ENCODE data around the gene R3HDM4.
A peak's percentile ranks its signal among the peaks of the same experiment; 100 is the strongest.
"Not testable (repeated sequence)": the region's sequence is repeated elsewhere in the genome, so short reads cannot be mapped to it uniquely, and the experiment has no call there.

The R3HDM4 gene

DNA sequence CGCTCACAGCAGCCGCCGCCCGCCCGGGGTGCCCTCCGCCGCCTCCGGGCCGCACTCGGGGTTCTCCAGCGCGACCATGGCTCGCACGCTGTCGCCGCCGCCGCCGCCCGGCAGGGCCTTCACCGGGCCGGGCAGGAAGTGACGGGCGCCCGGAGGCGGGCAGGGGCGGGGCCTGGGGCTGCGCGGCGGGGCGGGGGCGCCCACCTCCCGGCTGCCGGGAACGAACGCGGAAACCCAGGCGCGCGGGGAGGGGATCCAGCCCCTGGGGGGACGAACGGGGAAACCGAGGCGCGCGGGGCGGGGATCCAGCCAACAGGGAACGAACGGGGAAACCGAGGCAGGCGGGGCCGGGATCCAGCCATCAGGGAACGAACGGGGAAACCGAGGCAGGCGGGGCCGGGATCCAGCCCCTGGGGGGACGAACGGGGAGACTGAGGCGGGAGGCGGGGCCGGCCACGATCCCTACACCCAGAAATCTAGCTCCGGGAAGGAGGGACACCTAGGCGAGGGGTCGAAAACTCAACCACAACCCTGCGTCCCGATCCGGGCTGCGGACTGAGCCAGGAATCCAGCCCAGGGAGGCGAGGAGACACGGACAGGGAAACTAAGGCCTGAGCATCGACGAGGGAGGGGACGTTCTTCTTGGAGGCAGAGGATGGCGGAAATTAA lies at the start of gene R3HDM4:
TSS of gene R3HDM4 (minus strand) at position 140 of the 669 bp plus-strand sequence. CDS start at position 78, 62 bp downstream.
- DNase-seq: peak; percentile 87

DNA sequence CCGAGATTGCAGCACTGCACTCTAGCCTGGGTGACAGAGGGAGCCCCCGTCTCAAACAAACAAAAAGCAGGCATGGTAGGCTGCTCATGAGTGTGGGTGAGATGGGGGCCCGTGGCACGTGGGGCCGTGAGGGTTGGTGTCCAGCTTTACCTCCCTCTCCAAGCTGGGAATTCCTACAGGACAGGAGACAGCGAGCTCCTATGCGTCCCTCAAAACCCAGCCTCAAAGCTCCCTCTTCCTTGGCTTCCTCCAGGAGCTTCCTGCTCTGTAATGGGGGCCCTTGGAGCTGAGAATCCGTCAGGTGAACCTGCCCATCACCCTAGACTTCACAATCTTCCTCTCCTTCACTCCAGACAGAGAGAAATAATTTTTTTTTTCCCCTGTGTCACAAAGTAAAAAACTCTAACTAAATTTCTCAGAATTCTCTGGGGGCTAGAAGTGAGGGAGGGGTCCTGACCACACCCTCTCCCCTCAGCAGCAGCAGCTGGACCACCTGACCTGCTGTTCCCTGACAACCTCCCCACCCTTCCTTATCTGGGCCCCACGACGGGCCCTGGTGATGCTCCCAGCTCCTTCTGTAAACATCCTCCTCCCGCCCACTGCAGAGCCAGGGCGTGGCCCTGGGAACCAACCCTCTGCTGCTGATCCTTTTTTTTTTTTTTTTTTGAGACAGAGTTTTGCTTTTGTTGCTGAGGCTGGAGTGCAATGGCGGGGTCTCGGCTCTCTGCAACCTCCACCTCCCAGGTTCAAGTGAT lies 49.0 kb upstream of the R3HDM4 start:
- no peak for DNase-seq

DNA sequence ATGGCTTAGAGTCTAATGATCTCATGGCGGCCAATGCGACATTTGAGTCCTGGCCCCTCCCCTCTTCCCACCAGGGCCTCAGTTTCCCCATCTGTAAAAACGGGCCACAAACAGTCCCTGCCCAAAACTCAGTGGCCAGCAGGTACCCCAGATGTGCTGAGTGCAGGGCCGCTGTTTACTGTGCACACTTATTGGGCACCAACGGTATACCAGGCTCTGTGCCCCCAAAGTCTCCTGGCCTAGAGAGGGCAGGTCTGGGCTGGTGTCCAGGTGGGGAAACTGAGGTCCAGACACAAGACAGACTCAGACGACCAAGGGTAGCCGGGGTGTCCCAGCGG lies 47.6 kb upstream of the R3HDM4 start:
- DNase-seq: no peak

DNA sequence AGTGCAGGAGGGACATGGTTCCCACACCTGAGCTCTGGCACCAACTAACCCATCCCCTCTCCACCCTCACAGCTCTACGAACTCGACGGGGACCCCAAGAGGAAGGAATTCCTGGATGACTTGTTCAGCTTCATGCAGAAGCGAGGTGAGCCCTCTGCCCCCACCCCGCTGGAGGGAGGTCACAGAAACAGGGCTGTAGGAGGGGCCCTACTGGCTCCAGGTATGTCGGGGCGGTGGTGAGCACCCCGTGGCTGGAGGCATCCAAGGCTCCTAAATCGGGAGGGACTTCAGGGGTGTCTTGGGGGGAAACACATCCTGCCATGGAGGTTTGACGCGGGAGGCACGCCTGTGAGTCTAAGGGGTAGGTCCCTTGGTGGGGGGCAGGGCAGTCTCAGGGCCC lies 47.0 kb upstream of the R3HDM4 start:
- DNase-seq: no peak

DNA sequence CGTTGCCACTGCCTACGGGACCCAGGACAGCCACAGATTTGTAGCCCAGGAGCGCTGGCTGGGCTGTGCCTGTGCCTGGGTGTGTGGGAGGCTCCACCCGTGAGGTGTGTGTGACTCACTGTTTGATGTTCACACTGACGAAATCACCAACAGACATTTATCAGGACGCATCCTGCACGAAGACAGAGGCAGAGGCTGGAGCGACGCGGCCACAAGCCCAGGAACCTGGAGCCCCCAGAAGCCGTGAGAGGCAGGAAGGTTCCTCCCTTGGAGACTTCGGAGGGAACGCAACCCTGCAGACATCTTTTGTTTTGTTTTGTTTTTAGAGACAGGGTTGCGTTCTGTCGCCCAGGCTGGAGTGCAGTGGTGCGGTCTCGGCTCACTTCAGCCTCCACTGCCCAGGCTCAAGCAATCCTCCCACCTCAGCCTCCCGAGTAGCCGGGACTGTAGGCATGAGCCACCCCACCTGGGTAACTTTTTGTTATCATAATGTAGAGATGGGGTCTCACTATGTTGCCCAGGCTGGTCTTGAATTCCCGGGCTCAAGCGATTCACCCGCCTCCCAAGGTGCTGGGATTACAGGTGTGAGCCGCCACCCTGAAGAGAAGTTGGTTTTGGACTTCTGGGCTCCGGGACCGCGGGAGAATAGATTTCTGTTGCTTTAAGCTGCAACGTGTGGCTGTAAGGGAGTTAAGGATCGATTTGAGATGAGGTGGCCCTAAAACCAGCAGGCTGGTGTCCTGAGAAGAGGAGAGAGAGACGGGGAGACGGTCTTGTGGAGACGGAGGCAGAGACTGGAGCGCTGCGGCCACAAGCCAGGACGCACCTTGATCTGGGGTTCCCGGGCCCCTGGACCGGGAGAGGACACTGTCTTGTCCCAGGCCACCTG lies 46.2 kb upstream of the R3HDM4 start:
- peak; percentile 48 to 61 for DNase-seq

DNA sequence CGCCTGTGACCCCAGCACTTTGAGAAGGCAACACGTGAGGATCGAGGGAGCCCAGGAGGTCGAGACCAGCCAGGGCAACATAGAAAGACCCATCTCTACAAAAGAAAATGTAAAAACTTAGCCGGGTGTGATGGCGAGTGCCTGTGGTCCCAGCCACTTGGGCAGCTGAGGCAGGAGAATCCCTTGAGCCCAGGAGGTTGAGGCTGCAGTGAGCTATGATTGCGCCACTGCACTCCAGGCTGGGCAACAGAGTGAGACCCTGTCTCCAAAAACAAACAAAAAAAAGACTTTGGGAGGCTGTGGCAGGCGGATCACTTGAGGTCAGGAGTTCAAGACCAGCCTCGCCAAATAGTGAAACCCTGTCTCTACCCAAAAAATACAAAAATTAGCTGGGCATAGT lies 44.6 kb upstream of the R3HDM4 start:
- DNase-seq: not testable (repeated sequence)

DNA sequence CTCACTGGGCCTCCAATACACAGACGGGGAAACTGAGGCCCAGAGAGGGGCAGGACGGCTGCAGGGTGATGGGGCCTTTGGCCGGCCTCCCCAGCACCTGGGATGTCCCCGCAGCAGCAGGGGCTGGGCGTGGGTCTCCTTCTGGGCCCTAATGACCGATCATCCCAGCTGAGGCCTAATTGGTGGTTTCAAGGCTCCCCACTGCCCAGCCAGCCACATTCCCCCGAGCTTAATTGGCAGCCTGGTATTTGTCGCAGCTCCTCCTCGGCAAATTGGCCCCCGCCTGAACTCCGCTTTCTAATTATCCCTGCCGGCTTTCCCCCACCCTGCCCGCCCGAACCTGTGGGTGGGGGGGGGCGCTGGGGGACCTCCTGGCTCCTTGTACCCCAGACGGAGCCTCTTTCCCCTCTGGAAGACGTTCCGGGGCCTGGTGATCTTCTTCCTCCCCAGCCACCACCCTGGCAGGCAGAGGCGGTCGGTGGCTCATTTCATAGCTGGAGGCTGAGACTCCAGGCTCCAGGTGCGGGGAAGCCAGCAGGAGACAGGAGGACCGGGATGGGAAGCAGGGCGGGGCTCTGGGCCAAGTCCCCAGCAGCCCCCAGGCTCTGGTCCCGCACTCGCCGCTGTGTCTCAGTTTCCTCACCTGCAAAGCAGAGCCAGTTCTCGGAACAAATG lies 43.9 kb upstream of the R3HDM4 start:
- no peak for DNase-seq

DNA sequence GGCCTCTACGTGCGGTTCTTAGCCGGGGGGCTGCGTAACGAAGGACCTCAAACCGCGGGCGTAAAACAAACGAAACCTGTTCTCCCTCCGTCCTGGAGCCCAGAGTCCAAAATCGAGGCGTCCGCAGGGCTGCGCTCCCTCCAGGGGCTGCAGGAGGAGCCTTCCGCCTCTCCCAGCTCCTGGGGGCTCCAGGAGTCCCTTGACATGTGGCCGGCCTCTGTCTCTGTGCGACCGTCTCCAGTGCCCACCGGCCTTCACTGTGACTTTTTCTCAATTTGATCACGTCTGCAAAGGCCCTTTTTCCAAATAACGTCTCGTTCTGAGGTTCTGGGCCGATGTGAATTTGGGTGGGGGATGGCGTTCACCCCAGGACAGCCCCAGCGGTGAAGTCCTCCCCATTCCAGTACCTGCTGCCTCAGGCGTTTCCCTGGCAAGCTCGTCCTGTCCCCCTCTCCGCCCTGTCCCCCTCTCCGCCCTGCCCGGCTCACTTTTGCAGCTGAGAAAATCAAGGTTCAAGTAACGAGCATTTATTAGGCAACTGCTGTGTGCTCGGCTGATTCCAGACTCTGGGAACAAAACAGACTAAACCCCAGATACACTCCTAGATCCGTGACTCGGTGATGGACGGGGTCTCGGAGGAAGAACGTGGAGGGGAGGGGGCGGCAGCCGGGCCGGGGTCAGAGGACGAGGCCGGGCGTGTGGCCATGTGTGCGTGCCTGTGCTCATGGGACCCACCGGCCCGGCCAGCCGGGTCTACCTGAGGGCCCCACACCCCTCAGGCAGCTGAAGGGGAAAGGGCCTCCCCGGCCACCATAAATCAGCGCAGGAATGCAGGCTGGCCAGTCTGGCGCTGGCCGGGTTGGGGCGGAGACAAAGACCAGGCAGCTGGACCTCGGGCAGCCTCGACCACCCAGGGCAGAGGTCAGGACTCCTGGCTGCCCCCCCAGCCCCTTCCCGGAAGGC lies 43.1 kb upstream of the R3HDM4 start:
- no peak for DNase-seq

DNA sequence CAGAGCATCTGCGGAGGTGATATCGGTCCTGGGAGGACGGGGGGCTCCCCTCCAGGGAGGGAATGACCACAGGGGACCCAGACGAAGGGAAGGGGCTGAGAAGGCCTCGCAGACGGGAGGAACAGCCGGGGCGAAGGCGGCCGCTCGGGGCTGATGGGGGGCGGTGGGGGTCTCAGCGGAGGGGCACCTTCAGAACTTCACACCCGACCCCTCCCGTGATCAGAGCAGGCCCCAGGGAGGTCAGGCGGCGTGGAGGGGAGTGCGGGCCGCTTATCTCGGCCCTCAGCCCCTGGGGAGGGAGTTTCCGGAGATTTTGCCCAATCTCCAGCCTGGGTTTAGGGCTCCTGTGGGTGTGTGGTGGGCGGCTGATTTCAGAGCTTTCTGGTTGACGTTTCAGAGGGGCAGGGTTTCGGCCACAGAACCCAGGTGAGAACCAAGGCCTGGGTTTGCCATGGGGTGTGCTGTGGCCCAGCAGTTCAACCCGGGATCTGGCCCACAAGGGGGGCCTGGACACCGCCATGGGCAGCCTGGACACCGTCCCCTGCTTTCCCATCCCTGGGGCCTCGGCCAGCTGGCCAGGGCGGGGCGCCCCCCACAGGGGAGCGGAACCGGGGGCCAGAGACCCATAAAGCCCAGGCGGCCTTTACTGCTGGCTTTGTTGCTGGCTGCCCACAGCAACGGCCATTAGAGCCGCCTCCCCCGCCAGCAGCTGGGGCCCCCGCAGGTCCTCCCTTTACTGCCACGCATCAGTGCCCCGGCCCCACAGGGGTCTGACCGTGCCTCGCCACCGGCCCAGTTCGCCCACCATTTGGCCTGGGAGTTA lies 41.9 kb upstream of the R3HDM4 start:
- peak in 1 of 2 experiments; percentile 25 for DNase-seq

DNA sequence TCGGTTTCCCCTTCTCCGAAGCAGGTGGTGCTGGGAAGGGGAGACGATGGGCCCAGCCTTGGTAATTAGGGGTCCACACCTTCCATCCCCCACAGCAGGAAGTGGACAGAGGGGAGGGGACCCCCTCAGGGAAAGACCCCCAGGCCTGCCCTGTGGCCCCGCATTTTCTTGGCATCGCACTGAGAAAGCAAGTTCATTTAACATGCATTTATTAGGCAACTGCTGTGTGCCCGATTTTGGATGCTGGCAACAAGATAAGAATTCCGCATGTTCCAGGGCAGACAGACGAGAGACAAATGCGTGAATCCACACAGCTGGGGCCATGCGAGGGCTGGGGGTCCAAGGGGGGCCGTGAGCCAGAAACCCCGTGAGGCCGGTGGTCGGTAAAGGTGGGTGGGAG lies 41.3 kb upstream of the R3HDM4 start:
- DNase-seq: no peak

DNA sequence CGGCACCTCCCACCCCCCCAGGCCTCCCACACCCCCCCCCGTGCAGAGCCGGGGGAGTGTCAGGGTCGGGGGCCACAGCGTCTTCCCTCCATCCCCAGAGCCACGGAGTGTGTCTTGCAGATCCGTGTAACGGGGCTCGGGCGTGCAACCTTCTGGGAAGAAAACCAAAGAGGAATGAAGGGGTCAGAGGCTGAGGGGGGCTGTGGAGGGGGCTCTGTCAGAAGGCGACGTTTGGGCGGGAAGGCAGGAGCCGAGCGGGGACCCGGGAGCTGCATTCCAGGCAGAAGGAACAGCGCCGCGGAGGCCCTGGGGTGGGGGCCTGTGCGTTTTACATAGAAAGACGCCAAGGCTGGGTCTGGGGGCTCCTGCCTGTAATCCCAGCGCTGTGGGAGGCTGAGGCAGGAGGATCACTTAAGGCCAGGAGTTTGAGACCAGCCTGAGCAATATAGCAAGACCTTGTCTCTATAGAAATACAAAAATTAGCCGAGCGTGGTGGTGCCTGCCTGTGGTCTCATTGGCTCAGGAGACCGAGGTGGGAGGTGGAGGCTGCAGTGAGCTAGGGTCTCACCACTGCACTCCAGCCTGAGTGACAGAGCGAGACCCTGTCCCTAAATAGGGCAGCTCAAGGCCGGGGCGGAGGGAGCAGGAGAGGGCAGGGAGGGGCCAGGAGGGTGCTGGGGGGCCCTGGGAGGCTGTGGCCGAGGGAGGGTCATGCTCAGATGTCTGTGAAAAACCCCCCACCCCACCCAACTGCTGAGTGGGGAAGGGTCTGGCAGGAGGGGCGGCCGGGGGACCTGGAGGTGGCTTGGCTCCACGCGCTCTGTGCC lies 40.6 kb upstream of the R3HDM4 start:
- no peak for DNase-seq

DNA sequence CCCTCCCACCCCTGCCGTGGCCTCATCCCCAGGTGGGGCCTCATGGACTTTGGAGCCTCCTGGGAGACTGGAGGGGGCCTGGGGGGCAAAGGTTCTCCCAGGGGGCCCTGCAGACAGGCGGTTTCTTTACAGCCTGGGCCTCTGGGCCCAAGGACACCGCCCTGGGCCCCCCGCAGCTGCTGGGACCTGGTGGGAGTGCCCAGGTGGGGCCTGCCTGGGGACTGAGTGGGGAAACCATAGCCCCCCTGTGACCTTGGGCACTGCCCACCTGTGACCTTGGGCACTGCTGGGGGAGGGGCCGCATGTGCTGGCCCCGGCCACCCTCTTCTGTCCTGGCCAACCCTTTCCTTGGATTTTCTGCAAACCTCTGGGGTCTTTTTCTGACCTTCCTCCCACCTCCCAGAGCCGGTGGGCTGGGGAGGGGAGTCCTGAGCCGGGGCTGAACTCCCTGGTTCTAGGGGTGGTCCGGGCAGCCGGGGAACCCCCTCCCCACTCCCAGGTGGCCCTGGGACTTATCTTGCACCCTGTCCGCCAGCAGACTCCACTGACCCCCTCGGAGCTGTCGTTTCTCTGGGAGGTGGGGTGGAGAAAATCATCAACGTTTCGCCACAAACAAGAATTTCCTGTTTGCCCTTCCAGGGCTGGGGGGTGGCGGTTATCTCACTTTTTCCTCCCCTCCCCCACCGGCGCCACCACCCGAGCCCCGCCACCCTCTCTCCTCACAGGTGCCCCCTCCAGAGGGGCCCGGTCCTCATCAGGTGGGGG lies 39.8 kb upstream of the R3HDM4 start:
- DNase-seq: no peak

DNA sequence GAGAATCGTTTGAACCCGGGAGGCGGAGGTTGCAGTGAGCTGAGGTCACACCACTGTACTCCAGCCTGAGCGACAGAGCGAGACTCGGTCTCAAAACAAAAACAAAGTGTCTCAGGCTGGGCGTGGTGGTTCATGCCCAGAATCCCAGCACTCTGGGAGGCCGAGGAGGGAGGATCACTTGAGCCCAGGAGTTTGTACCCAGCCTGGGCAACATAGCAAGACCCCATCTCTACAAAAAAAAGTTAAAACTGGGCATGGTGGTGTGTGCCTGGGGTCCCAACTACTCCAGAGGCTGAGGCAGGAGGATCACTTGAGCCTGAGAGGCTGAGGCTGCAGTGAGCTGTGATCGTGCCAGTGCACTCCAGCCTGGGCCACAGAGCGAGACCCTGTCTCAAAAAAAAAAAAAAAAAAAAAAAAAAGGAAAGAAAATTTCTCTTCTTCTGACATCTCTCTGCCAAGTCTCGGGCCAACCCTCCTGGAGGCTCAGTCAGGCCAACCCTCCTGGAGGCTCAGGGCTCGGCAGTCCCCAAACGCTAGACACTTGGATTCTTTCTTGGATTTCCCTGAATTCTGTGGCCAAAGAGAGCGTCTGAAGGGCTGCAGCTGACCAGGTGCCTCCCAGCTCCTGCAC lies 39.1 kb upstream of the R3HDM4 start:
- DNase-seq: no peak

DNA sequence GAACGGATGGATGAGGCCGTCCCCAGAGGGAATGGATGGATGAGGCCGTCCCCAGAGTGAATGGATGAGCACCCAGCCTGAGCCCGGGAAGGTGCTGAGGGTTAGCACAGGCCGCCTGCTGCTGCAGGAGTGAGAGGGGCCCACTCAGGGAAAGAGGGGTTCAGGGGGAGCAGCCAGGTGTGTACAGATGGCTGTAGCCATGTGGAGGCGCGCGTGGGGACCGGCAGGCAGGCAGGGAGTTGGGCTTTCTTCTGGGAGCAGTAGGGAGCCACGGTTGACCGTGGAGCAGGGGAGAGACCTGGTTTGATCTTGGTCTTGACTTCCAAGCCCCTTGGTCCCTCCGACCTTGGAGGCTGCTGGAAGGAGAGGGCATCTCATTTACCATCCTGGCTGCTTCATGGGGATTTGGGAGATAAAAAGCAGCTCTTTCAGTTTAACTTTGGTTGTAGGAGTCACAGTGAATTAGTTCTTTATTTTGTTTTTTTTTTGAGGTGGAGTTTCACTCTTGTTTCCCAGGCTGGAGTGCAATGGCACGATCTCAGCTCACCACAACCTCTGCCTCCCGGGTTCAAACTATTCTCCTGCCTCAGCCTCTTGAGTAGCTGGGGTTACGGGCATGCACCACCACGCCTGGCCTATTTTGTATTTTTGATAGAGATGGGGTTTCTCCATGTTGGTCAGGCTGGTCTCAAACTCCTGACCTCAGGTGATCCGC lies 37.5 kb upstream of the R3HDM4 start:
- DNase-seq: no peak

DNA sequence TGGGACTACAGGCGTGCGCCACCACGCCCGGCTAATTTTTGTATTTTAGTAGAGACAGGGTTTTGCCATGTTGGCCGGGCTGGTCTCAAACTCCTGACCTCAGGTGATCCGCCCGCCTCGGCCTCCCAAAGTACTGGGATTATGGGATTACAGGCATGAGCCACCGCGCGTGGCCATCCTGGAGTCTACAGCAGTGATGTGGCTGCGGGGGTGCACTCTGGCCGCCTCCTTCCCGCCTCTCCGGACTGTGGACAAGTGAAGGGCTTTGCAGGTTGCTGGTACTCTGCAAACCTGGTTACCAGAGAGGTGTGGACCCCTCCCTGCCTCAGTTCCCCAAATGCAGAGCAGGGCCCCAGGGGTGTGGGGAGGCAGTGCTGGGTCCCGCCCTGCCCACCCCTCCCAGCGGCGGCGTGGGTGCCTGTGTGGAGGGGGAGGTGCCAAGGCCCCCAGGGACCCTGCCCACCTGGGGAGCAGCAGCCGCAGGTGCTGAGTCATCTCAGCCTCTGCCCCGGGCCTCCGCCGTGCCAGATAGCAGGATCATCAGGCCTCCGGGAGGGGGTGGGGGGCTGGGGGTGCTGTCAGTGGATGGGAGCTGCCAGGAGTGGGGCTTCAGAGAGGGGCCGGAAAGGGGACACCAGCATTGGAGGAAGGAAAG lies 36.0 kb upstream of the R3HDM4 start:
- no peak for DNase-seq

DNA sequence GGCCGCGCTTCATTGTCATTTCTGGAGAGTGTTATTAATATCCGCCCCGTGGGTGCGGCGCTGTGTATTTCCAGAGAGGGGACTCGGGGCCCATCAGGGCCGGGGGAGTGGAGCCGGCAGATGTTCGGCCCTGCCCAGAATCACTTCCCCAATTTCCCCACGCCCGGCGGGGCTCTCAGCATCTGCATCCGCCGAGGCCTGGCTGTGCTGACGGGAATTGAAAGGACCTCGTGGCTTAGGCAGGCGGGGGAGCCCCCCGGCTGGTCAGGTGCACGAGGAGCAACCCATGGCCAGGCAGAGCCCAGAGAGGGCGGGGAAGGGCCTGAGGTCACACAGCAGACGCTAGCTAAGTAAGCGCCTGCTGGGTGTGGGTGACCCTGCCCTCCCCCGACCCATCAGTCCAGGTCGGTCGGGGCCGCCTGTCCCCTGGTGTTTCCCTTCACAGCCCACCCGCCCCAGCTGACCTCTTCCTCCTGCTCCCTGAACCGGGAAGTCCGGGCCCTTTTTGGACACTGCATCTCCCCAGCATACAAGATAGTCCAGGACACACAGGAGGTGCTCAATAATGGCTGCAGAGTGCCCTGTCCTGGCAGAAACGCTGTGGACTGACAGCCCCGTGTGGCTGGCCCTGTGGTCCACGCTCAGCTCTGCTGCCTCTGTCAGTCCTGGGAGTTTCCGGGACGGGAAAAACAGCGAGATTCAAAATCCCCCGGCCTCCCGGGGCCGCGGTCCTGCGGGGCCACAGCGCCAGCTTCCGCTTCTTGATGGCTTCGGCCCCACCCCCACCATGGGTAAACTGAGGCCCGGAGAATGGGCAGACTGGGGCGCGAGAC lies 34.9 kb upstream of the R3HDM4 start:
- DNase-seq: no peak

All from activated CD4-positive, alpha-beta T cell treated with anti-CD3 and anti-CD28 coated beads, Interleukin-2, amount 50 U/mL, for 48 hours (primary cell).